GM12891 (cell line): Measurements from ENCODE around the gene ERFL.

Experiments
- POLR2A ChIP-seq: IDR thresholded peaks from 2 replicates; pipeline ENCODE4 v1.6.1; 2011; ENCODE audit warnings: low read depth, low read length, control low read depth
- POLR2AphosphoS5 ChIP-seq: IDR thresholded peaks from 2 replicates; pipeline ENCODE4 v1.6.1; 2011; ENCODE audit warnings: low read depth, low read length, control low read depth

DNA sequence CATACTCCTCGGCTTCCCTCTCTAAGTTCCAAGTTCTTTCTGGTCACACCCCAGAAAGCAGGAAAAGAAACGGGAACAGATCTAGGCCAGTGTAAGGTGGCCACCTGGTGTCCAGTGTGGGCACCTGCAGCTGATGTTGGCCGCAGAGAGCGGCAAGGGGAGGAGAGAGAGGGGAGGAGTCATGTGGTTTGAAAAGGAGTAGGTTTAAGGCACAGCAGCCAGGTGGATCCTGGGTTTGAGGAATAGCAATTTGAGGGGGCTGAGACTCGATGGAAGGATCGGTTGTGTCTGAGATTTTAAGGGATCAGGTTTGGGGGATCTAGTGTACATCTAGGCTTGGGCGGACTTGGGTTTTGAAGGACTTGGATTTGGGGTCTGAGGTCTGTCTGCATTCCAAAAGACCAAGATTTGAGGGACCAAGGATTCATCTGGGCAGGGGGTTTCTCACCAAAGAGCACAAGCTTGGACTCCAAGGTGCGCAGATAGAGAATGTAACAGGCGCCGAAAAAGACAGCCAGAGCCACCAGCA is 29.7 kb upstream of the ERFL start:
- TF ChIP-seq POLR2A, result no peak
- TF ChIP-seq POLR2AphosphoS5, result no peak
